NCI-H1436 treated with DMSO at 0.1 percent for 48 hours (cell line): ENCODE data around the gene DHX29.
"Not testable (repeated sequence)": the region's sequence is repeated elsewhere in the genome, so short reads cannot be mapped to it uniquely, and the experiment has no call there.

Source experiments
- DNase-seq: peaks from one replicate; lab custom pipeline; 2025; lab: John Stamatoyannopoulos, UW

The DHX29 gene

GRCh38 chr5:55307383-55308253, at the start of gene DHX29, which contains the start of gene MTREX:
Gene DHX29, minus strand, starts transcription at chr5:55307694. Its CDS starts 121 bp downstream, at chr5:55307573.
Gene MTREX, plus strand, starts transcription at chr5:55307989. Its CDS starts 25 bp downstream, at chr5:55308014.
- DNase-seq: peak; percentile 34

- no peak for DNase-seq
These were observed 49.4 kb upstream of the DHX29 start for GRCh38 chr5:55356896-55357295.

- DNase-seq: no peak
These were observed 43.3 kb upstream of the DHX29 start for GRCh38 chr5:55350754-55351153.

- DNase-seq: no peak
These were observed 40.3 kb upstream of the DHX29 start for GRCh38 chr5:55347786-55348185.

- no peak for DNase-seq
These were observed 37.8 kb upstream of the DHX29 start for GRCh38 chr5:55345327-55345726.

GRCh38 chr5:55344392-55344992, 37.0 kb upstream of the DHX29 start:
- DNase-seq: no peak

GRCh38 chr5:55343609-55344008, 36.1 kb upstream of the DHX29 start:
- no peak for DNase-seq

GRCh38 chr5:55343107-55343506, 35.6 kb upstream of the DHX29 start:
- no peak for DNase-seq

- no peak for DNase-seq
These were observed 31.3 kb upstream of the DHX29 start for GRCh38 chr5:55338810-55339243.

GRCh38 chr5:55338092-55338613, 30.7 kb upstream of the DHX29 start:
- DNase-seq: no peak

GRCh38 chr5:55333811-55334210, 26.3 kb upstream of the DHX29 start:
- no peak for DNase-seq

GRCh38 chr5:55333017-55333416, 25.5 kb upstream of the DHX29 start:
- DNase-seq: no peak

GRCh38 chr5:55331321-55331720, 23.8 kb upstream of the DHX29 start:
- no peak for DNase-seq

GRCh38 chr5:55327281-55327680, 19.8 kb upstream of the DHX29 start:
- DNase-seq: no peak

- DNase-seq: no peak
These were observed 18.1 kb upstream of the DHX29 start for GRCh38 chr5:55325621-55326020.

- DNase-seq: no peak
These were observed 17.4 kb upstream of the DHX29 start for GRCh38 chr5:55324815-55325418.

- no peak for DNase-seq
These were observed 16.5 kb upstream of the DHX29 start for GRCh38 chr5:55324006-55324405.

GRCh38 chr5:55320571-55320970, 13.1 kb upstream of the DHX29 start:
- no peak for DNase-seq

GRCh38 chr5:55319491-55319890, 12.0 kb upstream of the DHX29 start:
- DNase-seq: no peak

GRCh38 chr5:55318237-55318636, 10.7 kb upstream of the DHX29 start:
- DNase-seq: not testable (repeated sequence)

GRCh38 chr5:55316837-55317236, 9.3 kb upstream of the DHX29 start:
- DNase-seq: no peak

- DNase-seq: no peak
These were observed 8.8 kb upstream of the DHX29 start for GRCh38 chr5:55316289-55316688.
